Transverse colon (tissue), 3 donors: ENCODE data around the gene LATS2.

Experiments
- POLR2A ChIP-seq: fragments of 450-650 bp; IDR thresholded peaks from one replicate; pipeline ENCODE4 v1.6.1; 2016; ENCODE audit warnings: antibody characterized with exemption, mild to moderate bottlenecking, moderate library complexity
- TF ChIP-seq, protein P1 (sequence below), 5 experiments: fragments of 200-600 bp in 3 of 5; fragments of 450-650 bp in 2 of 5; sonication (generic) in 3 of 5; IDR thresholded peaks; 1 replicate in 2 of 5; 2 replicates in 3 of 5; pipeline ENCODE4 v1.5.1; 2016 to 2017; ENCODE audit warnings: antibody characterized with exemption in 5 of 5, inconsistent platforms in 3 of 5, mild to moderate bottlenecking in 2 of 5, moderate library complexity in 1 of 5

DNA sequence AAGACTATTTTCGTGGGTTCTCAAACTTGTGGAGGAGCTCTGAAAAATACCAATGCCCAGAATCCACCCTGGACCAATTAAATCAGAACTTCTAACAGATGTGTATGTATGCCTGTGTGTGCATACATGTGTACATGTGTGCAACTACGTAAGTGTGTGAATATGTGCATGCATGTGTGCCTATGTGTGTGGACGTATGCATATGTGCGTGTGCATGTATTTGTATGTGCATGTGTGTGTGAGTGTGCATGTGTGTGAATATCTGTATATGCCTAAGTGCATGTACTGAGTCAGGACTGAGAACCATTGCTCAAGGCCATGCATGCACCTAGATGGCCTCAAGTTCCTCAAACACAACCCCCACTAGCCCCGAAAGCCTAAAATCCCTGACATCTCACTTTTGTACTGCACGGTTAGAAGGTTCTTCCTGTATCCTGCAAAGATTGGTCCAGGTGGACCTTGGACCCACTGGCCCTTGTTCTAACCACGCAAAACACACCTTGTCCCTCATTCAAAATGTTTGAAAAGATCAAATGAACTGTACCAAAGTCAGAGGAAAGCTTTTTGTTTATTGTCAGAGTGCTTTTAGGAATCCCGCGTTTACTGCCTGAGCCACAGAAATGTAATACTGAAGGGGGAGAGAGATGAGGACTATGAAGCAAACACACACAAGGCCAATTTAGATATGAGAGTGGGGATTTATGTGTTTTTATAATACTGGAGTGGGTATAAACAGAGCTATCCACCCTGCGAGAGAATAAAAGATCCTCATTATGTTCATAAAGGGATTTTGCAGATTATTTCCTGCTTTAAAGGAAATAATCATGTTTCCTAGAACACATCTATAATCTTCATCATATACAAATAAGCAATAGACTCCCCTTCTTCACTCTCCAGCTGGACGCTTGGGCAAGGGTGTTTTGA is 39.1 kb downstream of the LATS2 start:
- TF ChIP-seq, protein P1, sequence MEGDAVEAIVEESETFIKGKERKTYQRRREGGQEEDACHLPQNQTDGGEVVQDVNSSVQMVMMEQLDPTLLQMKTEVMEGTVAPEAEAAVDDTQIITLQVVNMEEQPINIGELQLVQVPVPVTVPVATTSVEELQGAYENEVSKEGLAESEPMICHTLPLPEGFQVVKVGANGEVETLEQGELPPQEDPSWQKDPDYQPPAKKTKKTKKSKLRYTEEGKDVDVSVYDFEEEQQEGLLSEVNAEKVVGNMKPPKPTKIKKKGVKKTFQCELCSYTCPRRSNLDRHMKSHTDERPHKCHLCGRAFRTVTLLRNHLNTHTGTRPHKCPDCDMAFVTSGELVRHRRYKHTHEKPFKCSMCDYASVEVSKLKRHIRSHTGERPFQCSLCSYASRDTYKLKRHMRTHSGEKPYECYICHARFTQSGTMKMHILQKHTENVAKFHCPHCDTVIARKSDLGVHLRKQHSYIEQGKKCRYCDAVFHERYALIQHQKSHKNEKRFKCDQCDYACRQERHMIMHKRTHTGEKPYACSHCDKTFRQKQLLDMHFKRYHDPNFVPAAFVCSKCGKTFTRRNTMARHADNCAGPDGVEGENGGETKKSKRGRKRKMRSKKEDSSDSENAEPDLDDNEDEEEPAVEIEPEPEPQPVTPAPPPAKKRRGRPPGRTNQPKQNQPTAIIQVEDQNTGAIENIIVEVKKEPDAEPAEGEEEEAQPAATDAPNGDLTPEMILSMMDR (IDR thresholded peaks at IDR 0.05): no peak
- no peak for TF ChIP-seq POLR2A
